ENCODE data around the gene ZNF30.

Gene ZNF30

DNA sequence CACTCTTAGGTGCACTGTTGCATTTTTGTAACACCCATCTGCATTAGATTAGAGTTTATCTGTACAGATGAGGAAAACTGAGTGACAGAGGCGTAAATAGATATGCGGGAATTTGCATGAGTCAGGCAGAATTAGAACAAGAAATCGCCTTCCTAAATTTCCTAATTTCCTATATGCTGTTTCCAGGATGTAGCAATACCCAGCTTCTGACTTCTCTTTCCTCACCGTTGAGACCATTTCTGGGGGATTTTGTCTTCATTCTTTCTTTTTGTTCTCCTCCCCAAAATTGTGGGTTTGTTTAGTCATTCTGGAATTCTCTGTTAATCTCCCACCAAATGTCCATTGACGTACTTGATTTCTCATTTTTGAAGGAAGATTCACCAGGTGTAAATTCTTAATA lies 47.9 kb downstream of the ZNF30 start:
- no peak overlapping the region for H3K4me3 ChIP-seq (replicated peaks in 1 of 2; ENCODE audit: low read depth in 2 of 2, low read length in 2 of 2)
- TF ChIP-seq CTCF (IDR thresholded peaks at IDR 0.05; ENCODE audit: low read depth, low read length) = no peak
- DNase-seq (ENCODE audit: low read depth in 2 of 2) = peak; percentile 79 to 82

DNA sequence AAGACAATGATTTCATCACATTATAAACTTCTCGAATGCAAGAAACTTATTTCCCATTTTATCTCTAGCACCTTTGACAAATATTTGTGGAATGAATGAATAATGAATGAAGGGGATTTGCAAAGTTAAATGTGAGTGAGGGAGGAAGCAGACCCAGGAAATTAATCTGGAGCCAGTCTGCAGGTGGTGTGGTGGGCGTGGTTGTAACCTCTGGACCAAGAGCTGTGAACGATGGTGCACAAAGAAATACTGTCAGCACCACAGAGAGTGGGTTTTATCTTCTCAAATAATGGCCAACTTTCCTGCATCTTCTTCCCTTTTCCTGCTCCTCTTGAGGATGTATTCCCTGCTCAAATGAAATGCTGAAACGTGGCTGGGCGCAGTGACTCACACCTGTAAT lies 48.4 kb downstream of the ZNF30 start:
- TF ChIP-seq CTCF (IDR thresholded peaks at IDR 0.05; ENCODE audit: low read depth, low read length) = no peak
- DNase-seq (ENCODE audit: low read depth in 2 of 2) = no peak
- no peak overlapping the region for H3K4me3 ChIP-seq (replicated peaks in 1 of 2; ENCODE audit: low read depth in 2 of 2, low read length in 2 of 2)

GRCh38 chr19:34976611-34977010 lies 49.9 kb downstream of the ZNF30 start:
- no peak for TF ChIP-seq CTCF (IDR thresholded peaks at IDR 0.05; ENCODE audit: low read depth, low read length)
- DNase-seq (ENCODE audit: low read depth in 2 of 2) = no peak

DNA sequence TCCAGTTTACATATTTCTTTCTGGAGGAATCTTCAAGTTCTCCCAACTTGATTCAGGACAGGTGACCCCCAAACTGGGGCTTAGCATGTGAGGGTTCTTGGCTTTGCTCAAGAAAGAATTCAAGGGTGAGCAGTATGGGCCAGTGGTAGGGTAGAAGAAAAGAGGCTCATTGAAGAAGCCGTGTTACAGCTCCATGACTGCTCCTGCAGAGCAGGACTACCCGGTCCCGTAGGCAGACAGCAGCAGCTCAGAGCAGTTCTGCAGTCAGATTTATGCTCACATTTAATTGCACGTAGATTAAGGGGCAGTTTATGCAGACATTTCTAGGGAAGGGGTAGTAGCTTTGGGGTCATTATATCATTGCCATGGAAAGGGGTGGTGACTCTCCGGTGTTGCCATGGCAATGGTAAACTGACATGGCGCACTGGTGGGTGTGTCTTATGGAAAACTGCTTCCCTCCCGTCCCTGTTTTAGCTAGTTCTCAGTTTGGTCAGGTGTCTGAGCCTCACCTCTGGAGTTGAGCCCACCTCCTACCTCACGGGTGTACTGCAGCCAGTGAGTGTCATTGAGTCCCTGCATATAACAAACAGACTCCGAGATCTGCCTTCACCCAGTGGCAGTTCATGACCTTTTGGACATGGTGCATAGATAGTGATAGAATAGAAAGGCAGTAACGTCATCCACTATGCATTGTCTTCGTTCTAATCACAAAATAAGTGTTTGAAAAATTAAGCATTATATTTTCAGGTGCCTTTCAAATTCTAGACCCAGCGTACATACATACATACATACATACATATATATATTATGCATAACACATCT lies 53.3 kb downstream of the ZNF30 start:
- no peak for TF ChIP-seq CTCF (IDR thresholded peaks at IDR 0.05; ENCODE audit: low read depth, low read length)
- DNase-seq (ENCODE audit: low read depth in 2 of 2) = no peak

More at GRCh38 chr19:34976611-34977010, 49.9 kb downstream of the ZNF30 start:
- no peak overlapping the region for H3K4me3 ChIP-seq (replicated peaks in 1 of 2; ENCODE audit: low read depth in 2 of 2, low read length in 2 of 2)

GRCh38 chr19:34982275-34982674 lies 55.6 kb downstream of the ZNF30 start:
- TF ChIP-seq CTCF (IDR thresholded peaks at IDR 0.05; ENCODE audit: low read depth, low read length) = no peak
- H3K4me3 ChIP-seq (replicated peaks in 1 of 2; ENCODE audit: low read depth in 2 of 2, low read length in 2 of 2) = no peak overlapping the region
- DNase-seq (ENCODE audit: low read depth in 2 of 2) = no peak

More for the DNA sequence above, 53.3 kb downstream of the ZNF30 start:
- H3K4me3 ChIP-seq (replicated peaks in 1 of 2; ENCODE audit: low read depth in 2 of 2, low read length in 2 of 2) = no peak overlapping the region

- TF ChIP-seq CTCF (IDR thresholded peaks at IDR 0.05; ENCODE audit: low read depth, low read length) = no peak
- no peak overlapping the region for H3K4me3 ChIP-seq (replicated peaks in 1 of 2; ENCODE audit: low read depth in 2 of 2, low read length in 2 of 2)
- no peak for DNase-seq (ENCODE audit: low read depth in 2 of 2)
Measured at GRCh38 chr19:34983786-34984185, 57.1 kb downstream of the ZNF30 start.
